Inflammatory macrophage treated with lipopolysaccharide for 1 hour (primary cell): ENCODE measurements around the gene TTC23.
A peak's percentile ranks its signal among the peaks of the same experiment; 100 is the strongest.
"Not testable (repeated sequence)": the region's sequence is repeated elsewhere in the genome, so short reads cannot be mapped to it uniquely, and the experiment has no call there.

Experiments
- DNase-seq, 2 donors: peaks; one replicate each; pipeline ENCODE4 v3.0.0-alpha.2; 2020 to 2022

TTC23 gene

DNA sequence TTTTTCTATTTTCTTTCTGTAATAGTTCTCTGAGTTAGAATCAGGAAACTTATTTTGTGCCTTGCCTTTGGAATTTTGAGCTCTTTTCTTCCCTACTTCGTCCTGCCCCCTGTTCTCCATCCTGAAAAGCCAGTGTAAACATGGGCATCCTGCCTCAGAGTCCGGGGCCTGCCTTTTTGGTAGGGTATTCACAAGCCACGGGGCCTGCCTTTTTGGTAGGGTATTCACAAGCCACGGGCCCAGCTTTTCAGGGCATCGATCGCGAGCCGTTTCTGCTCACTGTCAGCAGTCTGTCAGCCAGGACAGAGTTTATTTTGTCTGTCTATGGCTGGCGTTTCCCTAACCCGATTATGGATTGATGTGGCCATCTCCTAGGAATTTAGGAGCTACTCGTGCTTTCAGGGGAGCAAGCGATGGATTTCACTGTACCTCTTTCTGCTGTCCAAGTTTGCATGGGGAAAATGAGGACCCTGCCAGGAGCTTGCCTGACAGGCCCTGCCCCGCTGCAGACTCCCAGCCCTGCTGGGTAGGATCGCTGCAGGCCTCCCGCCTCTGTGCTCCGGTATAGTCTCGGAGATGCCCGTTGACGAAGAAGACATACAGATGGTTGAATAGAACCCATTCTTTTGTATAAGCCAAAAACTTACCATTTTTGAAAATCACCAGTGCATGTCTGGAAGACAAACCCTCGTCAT lies 131.7 kb downstream of the TTC23 start:
- DNase-seq, result no peak

DNA sequence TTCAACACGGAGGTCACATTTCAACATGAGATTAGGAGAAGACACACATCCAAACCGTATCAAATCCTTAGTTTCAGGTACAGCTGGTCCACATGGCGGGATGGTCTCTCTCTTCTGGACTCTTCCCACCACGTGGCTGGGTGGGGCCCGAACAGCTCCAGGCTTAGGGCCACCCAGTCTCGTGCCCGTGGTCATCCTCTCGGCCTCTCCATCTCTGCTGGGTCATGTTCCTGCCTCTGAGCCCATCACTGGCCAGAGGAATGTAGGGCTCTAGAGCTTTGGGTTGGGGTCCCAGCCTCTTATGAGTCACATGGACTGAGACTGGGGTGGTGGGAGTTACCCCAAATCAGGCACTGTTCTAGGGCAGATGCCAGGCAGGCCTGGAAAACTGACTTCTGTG lies 132.3 kb downstream of the TTC23 start:
- DNase-seq, result no peak

DNA sequence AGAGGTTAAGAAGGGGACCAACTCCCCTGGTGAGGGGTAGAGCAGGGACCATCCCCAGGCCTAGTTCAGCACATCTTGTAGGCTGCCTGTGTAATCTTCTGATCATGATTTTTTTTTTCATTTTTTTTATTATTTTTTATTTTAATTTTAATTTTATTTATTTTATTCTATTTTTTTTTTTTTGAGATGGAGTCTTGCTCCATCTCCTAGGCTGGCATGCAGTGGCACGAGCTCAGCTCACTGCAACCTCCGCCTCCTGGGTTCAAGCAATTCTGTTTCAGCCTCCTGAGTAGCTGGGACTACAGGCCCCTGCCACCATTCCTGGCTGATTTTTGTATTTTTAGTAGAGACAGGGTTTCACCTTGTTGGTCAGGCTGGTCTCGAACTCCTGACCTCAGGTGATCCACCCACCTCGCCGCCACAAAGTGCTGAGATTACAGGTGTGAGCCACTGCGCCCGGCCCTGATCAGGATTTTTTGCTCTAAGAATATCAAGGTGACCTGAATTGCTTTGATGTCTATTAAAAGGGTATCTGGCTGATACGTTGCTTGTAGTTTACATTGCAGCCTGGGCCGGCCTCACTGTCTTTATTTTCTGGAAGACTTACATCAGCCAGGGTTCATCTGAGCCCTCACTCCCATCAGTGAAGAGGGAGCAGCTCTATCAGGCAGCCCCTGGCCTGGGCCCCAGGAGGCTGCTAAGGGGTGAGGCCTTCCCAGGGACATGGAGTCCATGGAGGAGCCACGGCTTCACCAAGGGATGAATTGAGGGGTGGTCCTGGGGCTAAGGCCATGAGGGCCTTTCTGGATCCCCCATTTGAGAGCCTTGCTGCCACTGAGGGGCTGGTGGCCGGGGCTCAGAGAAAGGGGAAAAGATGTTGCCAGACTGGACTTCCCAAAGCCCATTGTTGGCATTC lies 133.8 kb downstream of the TTC23 start:
- no peak for DNase-seq

DNA sequence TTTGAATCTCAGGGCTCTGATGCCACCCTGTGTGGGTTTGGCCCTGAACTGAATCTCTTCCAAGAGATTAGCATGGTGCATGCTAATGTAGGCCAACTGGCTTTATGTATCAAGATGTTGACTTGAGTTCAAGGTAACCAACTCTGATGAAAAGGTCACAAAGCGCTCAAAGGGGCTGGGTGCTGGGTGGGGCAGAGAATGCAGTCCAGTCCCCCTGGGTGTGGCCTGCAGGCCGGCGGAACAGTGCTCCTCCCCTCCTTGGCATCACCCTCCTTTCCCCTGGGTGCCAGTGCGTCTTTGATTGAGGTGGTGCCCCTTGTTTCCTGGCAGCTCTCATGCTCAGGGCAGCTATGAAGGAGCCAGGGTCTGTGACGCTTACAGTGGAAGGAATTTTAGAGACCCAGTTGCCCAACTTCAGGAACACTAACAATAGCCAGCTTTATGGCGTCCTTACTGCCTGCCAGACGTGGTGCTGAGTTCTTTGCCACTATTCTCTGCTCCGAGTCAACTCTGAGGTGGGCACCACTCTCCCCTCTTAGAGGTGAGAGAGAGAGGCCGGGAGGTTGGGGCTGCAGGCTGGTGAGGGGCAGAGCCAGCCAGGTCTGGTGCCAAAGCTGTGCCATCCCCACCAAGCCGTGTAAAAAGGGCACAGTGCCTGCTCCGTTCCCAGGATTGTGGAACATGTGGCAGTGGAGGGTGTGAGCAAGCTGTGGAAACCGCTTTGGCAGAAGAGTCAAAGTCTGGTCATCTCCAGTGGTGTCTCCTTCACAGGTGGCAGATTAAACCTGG lies 134.7 kb downstream of the TTC23 start:
- no peak for DNase-seq

DNA sequence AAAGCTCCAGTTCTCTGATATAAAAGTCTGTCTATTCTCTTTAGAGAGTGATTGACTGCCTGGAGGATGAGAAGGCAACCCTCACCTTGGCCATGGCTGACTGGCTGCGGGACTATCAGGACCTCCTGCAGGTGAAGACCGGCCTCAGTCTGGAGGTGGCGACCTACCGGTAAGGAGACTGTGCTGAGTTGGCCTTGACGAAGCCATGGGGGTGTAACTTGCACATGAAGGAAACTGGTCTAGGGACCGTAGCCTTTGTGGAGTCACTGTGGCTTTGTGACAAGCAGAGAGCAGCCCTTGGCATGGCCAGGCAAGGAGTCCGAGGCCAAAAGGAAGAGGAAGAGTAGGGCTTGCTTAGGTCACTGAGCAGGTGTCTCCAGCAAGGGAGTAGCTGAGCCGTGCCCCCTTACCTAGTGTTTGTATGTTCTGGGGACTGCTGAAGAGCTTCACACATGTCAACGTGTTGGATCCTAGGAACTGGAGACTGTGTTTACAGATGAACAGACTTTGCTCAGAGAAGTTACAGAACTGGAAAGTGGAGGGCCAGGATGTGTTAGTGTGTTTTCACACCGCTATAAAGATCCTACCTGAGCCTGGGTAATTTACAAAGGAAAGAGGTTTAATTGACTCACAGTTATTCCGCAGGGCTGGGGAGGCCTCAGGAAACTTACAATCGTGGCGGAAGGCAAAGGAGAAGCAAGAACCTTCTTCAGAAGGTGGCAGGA lies 135.7 kb downstream of the TTC23 start:
- no peak for DNase-seq

DNA sequence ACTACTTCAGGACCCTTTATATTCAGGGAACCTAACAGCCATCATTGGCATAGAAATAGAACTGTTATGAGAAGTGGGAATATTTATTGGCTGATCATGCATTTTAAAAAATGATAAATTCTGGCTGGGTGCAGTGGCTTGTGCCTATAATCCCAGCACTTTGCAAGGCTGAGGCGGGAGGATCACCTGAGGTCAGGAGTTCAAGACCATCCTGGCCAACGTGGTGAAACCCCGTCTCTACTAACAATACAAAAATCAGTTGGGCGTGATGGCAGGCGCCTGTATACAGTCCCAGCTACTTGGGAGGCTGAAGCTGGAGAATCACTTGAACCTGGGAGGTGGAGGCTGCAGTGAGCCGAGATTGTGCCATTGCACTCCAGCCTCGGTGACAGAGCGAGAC lies 137.7 kb downstream of the TTC23 start:
- DNase-seq, result not testable (repeated sequence)

DNA sequence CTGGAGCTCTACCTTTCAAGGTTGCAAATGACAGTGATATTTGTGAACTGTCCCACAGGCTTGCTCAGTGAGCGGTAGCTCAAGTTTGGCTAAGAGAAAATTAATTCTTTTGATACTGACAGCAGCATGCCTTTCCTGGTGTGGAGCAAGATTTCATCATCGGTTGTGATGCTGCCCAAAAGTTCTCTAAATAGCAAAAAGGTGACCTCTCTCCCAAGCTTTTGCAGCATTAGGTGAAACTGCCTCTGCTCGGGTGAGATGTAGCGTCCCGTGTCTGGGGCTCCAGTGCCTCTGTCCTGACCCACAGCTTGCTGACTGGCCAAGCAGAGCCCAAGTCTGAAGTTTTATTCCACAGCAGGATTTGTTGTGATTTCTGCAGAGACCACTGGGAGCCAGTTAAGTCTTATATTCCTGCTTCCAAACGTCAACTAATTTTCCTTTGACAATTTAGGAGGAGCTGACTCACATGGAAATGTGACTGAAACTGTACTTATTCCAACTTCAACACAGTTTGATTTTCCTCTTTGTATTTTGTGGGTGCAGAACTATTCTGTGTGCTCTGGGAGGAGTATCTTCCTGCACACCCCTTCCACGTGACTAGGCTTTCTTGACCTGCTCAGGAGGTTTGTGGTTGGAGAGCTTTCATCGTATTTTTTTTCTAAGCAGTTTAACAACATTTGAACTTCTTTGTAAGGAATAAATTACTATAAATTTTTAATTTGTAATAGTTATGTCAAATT lies 138.6 kb downstream of the TTC23 start:
- DNase-seq, result no peak

DNA sequence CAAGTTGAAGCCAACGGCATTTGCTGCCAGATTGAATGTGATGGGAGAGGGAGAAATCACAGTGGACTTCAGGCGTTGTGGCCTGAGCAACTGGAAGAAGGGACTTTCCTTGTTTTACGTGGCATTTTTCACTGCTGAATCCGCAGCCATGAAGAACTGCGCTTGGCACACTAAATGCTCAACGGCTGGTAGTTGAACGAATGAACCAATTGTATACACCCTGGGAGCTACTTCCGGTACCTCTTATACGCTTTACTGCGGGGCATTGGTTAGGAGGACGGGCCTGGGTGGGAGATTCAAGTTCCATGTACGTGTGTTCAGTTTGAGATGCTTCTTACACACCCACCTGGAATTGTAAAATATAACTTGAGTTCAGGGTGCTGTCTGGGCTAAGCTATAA lies 139.3 kb downstream of the TTC23 start:
- DNase-seq, result no peak

DNA sequence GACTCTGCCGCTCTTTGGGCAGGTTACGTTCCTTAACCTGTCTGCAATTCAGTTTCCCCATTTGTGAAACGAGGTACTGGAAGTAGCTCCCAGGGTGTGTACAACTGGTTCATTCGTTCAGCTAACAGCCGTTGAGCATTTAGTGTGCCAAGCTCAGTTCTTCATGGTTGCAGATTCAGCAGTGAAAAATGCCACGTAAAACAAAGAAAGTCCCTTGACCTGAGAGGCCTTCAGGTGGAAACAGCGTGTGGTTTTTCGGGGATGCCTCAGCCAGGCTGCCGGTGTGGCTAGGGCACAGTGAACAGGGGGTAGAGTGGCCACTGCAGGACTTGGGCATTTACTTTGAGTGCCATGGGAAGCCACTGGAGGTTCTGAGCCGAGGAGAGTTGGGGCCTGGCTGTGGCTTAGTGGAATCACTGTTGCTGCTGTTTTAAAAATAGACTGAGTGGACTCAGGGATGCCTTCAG lies 139.8 kb downstream of the TTC23 start:
- no peak for DNase-seq

DNA sequence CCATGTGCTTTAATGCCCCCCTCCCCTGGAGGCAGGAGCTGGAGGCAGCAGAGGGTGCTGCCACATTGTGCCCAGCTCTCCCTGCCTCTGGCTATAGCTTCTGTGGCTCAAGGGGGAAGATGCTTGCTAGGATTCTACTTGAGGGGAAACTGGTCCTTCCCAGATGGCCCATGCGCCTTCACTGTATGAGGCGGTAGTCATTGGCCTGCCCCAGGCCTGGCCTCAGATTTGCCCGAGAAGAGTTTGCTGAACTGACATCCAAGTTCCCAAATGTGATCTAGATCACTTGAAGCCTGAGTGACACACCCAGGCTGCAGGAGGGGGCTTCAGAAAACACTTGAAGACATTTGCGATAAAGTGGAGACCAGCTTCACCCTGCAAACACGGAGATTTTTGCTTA lies 140.4 kb downstream of the TTC23 start:
- no peak for DNase-seq

DNA sequence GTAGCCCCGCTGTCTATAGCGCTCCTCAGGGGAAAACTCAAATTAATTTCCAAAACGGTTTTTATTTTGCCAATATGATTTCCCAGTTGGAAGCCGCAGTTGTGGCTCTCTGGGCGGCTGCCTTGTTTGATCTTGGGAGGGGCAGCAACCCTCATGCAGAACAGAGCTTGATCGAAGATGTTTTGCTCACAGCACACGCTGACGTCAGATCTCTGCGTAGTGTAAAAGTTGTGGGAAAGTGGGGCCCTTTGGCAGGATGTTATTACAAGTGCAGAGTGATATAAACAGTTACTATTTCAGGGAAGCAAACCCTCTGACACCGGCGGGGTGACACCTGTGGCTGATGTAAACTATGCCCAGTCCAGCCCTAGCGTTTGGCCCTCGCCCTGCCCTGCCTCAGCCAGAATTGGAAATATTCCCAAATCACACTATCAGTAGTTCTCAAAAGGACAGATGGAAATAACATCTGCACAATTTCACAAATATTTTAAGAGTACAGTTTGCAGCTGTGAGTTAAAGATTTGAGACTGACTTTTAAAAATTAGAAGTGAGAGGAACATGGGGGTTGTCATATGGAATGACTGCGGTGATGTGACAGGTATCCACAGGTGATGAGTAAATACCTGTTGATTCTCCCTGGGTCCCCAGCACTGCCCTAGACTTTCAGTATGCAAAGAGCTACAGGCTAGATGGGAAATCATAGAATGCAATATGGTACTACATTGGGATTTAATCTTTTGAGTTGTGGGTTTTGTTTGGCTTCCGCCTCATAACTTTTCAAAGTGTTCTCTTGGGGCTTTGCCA lies 142.8 kb downstream of the TTC23 start:
- no peak for DNase-seq

DNA sequence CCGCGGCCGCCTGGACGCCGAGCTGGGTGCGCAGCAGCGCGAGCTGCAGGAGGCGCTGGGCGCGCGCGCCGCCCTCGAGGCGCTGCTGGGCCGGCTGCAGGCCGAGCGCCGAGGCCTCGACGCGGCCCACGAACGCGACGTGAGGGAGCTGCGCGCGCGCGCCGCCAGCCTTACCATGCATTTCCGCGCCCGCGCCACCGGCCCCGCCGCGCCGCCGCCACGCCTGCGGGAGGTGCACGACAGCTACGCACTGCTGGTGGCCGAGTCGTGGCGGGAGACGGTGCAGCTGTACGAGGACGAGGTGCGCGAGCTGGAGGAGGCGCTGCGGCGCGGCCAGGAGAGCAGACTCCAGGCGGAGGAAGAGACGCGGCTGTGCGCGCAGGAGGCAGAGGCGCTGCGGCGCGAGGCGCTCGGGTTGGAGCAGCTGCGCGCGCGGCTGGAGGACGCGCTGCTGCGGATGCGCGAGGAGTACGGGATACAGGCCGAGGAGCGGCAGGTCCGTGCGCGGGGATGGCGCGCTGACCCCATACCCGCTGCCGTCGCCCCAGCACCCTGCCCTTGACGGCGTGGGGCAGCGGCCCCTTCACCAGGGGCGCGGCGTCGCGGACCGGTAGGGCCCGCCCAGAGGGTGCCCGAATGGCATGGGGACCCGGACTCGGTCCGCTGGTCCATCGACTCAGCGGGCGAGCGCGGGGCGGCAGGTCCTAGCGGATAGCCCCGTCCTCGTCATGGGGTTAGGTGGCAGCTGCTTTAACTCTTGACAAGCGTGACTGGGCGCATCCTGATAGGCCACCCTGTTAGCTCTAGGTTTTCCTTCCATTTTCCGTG lies 143.7 kb downstream of the TTC23 start:
- DNase-seq, result peak in 1 of 2 donors; percentile 10

DNA sequence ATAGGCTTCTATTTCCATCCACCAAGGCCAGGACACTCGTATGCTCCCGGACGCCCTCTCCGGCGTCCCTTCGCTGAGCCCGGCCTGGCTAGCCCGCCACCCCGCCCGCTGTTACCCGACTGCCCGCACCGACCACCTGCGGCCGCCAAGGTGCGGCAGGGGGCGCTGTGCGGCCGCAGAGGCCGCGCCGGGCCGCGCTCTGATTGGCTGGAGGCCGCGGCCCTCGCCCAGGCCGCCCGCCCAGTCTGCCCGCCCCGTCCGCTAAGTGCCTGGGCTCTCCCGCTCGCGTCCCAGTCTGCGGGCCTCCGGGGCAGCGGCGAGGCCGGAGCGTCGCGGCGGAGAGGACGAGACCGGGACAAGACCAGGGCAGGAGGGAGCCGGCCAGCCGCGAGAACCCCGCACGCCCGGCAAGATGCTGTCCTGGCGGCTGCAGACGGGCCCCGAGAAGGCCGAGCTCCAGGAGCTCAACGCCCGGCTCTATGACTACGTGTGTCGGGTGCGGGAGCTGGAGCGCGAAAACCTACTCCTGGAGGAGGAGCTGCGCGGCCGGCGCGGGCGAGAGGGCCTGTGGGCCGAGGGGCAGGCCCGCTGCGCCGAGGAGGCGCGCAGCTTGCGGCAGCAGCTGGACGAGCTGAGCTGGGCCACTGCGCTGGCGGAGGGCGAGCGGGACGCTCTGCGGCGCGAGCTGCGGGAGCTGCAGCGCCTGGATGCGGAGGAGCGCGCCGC lies 144.4 kb downstream of the TTC23 start, which contains the start of gene SYNM:
TSS of gene SYNM (plus strand) at position 293 of the 726 bp plus-strand sequence. CDS start at position 413, 120 bp downstream.
- DNase-seq, result peak; percentile 50 to 75

DNA sequence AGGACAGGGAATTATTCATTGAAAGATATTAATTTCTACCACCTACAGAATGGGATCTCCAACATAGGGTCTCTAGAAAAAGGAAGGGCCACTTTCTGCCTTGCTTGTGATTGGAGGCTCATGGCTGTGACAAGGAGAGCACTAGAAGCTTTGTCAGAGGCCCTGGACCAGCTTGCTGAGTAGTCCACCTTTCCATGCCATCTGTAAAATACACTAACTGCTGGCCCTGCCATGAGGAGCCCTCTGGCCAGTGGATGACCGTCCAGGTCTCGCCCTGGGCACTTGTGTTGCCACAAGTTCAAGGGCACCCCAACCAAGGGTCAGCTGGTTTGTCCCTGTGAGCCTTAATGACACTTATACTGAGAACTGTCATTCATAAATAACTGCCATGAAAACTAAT lies 146.1 kb downstream of the TTC23 start:
- DNase-seq, result no peak

DNA sequence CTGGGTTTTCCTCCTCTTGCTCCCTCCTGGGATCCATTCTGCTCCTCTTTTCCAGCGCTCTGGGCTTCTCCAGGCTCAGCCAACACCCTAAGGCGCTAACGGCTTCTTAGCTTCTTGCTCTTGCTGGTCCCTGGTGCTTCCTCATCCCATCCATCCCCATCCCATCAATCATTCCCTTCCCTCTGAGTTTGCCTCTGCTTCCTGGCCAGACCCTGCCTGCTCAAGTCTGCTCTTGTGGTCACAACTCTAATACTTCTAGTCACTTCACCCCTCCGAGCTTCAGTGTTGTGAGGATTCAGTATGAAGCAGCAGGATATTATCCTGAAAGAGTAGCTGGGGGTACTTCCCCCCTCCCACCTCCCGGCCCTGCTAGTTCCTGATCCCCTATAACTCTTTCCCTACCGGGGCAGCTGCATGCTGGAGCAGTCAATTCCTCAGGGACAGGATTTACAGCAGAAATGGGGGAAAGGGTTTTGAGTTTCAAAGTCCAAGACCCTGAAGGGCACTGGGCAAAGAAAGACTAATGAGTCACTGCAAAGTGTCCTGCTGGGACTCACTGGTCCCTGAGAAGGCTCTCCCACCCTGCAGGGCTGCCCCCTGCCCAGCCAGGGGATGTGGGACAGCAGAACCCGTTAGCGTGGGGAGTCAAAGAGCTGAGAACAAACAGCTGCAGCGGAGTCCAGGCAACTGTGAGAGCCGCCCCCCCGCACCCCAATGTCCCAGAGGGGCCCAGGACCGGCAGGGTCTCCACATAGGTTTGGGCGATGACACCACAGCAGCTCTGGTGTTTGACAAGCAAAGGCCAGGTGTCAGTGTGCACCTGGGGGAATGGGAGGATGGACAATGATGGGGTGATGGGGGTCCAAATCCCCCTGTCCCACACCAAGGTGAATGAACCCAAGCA lies 146.8 kb downstream of the TTC23 start:
- DNase-seq, result no peak

DNA sequence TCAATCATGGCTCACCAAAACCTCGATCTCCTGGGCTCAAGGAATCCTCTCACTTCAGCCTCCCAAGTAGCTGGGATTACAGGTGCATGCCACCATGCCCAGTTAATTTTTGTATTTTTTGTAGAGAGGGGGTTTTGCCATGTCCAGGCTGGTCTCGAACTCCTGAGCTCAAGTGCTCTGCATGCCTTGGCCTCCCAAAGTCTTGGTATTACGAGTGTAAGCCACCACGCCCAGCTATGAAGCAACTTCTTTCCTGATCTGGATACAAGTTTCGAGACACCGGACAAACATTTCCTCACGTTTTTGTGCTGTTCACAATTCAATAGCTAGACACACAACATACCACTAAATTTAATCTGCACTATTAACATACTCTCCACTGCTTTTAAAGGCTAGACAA lies 147.9 kb downstream of the TTC23 start:
- no peak for DNase-seq

DNA sequence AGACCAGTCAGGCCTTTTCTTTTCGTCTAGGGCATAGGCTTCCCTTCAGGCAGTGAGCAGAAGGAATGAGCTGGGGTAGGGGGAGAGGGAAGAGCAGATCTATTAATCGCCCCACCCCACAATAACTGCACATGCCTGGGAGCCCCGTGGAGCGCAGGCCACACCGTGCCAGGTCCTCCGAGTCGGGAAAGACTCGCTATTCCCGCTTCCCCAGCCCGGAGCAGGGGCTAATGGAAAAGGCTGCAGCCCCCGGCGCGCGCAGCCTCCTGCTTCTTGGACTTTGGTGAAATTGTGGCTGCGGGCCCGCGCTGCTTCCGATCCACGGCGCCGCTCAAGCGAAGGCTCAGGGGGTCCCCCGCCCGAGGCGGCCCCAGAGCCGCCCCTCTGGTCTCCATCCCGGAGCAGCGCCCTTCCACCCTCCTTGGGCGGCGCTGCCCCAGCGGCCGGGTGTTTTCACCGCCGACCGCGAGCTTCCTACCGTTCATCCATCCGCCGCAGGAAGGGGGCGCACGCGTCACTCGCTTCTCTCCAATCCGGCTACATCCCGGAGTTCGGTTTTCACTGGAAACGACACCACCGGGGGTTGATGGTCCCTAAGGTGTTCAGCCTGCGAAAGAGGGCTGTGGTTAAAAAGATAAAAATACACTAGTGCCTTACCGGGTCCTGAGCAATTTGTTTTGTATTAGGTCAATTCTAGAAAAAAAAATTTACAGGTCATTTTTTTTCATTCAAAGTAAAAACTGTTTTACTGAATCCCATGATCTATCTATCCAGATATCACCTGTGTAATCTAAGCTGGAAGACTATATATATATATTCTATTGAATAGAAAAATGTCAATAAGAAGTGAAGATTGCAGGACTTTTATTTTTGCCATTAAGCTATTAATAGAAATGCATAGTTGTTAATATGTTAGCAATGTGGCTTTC lies 148.9 kb downstream of the TTC23 start:
- peak; percentile 39 to 77 for DNase-seq
